HG02623 (cell line): ENCODE data around the gene TMEM151B.
A peak's percentile ranks its signal among the peaks of the same experiment; 100 is the strongest.

Source experiments
- ATAC-seq: cut with Tn5 transposase; IDR thresholded peaks from one replicate; pipeline ENCODE4 v1.9.1; 2021; ENCODE audit warnings: moderate library complexity; ENCODE audit not compliant: unreplicated experiment

TMEM151B gene

DNA sequence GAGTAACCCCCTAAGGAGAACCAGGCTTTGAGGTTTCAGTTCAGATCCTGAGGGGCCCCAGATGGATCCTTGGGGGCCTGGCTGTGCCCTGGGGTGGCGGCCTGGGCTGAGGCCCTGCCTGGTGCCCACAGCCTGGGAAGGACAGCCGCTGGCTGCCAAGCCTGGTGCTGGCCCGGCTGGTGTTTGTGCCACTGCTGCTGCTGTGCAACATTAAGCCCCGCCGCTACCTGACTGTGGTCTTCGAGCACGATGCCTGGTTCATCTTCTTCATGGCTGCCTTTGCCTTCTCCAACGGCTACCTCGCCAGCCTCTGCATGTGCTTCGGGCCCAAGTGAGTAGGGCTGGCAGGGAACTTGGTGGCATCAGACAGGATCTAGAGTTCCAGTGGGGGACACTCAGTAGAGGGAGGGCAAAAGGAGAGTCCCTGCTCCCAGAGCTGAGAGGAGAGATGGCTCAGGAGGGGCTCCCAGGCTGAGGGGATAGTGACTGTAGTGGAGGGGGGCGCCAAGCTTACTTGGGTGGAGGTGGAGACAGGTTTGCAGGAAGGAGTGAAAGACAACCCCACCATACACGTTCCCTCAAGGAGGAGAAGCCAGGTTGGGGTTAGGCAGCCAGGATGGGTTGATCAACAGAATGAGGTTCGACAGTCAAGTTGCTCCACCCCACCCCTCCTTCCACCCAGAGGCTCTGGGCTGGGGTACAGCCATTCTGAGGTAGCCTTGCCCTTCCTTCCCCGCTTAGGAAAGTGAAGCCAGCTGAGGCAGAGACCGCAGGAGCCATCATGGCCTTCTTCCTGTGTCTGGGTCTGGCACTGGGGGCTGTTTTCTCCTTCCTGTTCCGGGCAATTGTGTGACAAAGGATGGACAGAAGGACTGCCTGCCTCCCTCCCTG, 37.3 kb upstream of the TMEM151B start:
- no peak for ATAC-seq

DNA sequence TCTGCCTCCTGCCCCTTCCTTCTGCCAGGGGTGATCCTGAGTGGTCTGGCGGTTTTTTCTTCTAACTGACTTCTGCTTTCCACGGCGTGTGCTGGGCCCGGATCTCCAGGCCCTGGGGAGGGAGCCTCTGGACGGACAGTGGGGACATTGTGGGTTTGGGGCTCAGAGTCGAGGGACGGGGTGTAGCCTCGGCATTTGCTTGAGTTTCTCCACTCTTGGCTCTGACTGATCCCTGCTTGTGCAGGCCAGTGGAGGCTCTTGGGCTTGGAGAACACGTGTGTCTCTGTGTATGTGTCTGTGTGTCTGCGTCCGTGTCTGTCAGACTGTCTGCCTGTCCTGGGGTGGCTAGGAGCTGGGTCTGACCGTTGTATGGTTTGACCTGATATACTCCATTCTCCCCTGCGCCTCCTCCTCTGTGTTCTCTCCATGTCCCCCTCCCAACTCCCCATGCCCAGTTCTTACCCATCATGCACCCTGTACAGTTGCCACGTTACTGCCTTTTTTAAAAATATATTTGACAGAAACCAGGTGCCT, 36.6 kb upstream of the TMEM151B start:
- no peak for ATAC-seq

DNA sequence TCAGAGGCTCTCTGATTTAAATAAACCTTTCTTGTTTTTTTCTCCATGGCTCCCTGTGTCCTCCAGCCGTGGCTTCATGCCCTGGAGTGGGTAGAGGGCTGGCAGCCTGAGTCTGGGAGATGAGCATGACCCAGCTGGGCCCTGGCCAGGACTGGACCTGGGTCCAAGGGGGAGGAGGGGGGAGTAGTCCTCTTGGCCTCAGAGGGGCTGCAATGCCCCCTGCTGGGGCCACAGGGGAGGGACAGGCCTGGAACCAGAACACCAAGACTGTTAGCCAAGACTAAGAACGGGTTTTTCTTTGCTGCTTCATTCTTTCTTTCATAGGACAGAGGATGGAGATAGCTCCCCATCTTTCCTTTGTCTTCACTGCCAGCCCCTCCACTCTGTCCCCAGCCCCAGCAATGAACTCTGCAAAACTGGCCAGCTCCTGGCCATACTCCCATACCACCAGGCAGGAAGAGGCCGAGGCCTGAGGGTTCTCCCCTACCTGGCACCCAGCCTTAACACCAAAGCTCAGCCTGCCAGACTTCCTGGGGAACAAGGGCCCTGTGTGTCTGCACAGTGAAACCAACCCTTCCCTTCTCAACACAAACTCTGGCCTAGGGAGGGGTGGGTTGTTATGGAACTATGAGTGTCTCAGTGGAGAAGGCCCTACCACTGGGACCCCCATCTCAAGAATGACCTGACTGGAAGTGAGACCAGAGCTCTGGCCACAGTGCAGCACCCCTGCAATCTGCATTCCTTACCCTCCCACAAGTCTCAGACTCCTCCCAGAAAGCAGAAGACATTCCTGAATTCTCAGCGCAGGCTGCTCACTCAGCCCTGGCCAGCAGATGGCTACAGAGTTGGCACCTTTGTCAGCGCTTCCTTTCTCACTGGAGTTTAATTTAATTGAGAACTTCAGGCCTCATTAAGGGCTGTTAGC, 35.9 kb upstream of the TMEM151B start:
- ATAC-seq = no peak

- no peak for ATAC-seq
Measured at GRCh38 chr6:44235269-44235668, 35.0 kb upstream of the TMEM151B start.

GRCh38 chr6:44235891-44236516, 34.2 kb upstream of the TMEM151B start:
- ATAC-seq = no peak

GRCh38 chr6:44237021-44237812, 33.0 kb upstream of the TMEM151B start:
- ATAC-seq = peak; percentile 55

DNA sequence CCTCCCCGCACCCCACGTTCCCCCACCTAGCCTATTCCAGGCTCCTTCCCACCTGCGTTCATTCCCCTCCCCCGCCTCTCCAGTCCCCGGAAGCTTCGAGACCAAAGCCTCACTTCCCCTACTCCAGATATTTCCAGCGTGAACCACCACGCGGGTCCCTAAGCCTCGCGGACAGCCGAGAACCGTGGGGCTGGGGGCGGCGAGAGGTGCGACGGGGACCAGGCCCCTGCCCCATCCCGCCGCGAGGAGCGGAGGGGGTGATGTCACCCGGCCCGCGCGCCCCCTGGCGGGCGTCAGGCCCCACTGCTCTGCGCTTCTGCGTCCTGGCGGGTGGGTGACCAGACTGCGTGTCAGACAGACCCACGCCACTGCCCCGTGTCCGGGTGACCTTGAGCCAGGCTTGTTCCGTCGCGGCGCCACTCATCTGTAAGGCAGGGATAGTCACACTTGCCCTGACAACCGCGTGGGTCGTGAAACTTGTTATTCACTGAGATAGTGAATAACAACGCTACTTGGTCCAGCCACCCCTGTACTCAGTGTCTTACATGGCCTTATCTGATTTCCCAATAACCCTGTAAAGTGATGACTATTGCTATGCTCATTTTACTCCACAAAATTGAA, 32.3 kb upstream of the TMEM151B start:
- peak; percentile 73 for ATAC-seq

DNA sequence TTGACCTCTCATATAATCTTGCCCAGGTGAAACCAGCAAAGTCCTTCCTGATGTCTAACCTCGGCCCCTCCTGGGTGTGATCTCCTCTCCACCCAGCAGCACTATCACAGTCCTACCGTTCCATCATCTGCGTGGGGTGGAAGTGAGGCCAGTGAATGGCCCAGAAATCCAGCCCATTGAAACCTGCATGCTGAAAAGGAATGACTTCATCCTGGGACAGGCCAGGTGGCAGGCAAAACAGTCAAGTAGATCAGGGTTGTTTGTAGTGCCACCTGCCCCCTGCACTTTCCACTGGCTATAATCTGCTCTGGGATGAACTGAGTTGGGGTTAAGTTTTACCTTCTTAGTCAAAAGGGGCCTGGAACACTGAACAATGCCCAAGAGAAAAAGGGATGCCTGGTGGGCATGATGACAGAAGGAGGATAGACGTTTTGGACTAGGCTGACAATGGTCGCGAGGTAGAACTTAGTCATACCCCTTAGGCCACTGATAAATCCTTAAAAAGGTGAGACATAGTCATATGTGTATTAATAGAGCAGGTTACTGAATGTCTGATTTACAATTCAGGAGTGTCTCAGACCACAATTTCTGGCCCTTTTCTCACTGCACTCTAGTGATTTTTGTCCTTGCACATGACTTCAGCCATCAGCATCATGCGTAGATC, 31.4 kb upstream of the TMEM151B start:
- no peak for ATAC-seq

GRCh38 chr6:44243345-44243744, 26.9 kb upstream of the TMEM151B start:
- no peak for ATAC-seq

- ATAC-seq = no peak
Measured at GRCh38 chr6:44245391-44245911, 24.8 kb upstream of the TMEM151B start.

GRCh38 chr6:44245912-44246662, 24.2 kb upstream of the TMEM151B start:
- ATAC-seq = peak; percentile 54

- peak; percentile 54 for ATAC-seq
Measured at GRCh38 chr6:44246663-44247337, 23.4 kb upstream of the TMEM151B start, which contains the start of gene HSP90AB1. Gene HSP90AB1, plus strand, starts transcription at chr6:44247101. Its CDS starts 1,529 bp downstream, at chr6:44248630.

DNA sequence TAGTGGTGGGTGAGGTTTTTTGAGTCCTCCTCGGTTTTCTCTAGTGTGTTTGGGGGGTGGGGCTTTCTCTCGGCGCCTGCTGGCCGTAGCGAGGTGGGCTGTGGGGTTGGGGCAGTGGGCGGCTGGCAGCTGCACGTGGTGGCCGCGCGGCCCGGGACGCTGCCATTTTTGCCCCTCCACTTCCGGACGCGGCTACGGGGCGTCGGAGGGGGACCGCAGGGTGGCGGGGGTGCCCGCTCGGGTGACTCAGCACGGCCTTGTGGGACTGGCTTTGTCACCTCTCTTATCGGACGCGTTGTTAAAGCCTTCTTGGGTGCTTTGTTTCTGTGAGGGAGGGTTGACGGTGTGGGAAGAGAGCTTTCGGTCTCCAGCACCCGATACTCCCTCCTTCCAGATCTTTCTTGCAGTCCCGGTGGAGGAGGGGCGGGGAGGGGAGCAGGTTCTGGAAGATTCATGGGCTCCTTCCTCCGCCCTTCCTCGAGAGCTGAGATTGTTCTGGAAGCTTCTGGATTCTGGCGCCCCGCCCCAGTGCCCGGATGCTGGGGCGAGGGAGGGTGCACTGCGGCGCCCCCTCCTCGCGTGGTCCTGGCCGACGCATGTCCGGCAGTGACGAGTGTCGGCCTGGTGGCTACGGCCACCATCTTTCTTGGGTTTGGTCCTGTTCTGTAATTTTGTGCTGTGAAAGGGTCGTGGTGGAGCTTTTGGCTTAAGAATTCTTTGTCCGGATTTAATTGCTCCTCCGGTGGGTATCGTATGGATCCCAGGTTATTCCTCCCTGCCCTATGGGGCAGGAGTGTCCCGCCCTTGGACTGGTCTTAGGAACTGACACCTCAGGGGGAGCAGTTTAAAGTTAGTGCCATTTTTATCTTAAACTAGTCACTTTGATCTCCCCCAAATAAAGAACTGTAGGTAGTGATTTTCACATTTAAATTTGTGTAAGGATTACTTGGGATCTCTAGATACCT, 22.6 kb upstream of the TMEM151B start:
- peak; percentile 26 for ATAC-seq

GRCh38 chr6:44248579-44248978, 21.7 kb upstream of the TMEM151B start:
- no peak for ATAC-seq

DNA sequence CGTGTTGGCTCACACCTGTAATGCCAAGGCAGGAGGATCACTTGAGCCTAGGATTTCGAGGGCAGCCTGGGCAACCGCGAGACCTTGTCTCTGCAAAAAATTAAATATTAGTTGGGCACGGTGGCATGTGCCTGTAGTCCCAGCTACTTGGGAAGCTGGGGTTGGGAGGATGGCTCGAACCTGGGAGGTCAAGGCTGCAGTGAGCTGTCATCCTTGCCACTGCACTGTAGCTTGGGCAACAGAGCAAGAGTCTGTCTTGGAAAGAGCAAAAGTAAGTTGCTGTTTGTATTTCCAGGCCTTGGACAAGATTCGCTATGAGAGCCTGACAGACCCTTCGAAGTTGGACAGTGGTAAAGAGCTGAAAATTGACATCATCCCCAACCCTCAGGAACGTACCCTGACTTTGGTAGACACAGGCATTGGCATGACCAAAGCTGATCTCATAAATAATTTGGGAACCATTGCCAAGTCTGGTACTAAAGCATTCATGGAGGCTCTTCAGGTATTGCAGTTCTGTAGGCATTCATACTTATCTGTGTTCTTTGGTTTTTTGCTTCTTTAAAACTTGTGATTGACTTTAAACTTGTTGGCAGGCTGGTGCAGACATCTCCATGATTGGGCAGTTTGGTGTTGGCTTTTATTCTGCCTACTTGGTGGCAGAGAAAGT, 21.0 kb upstream of the TMEM151B start:
- no peak for ATAC-seq
